ENCODE measurements around the gene SHISAL2B. TPM values are rescaled to one million over a fixed set of nuclear protein-coding genes. Genes with fewer than 3 reads are reported as not detected.

SHISAL2B gene
- total RNA-seq, 3 donors from 2014 or later (not counting 1 experiment from before 2014, with no cell fraction given), result not detected

DNA sequence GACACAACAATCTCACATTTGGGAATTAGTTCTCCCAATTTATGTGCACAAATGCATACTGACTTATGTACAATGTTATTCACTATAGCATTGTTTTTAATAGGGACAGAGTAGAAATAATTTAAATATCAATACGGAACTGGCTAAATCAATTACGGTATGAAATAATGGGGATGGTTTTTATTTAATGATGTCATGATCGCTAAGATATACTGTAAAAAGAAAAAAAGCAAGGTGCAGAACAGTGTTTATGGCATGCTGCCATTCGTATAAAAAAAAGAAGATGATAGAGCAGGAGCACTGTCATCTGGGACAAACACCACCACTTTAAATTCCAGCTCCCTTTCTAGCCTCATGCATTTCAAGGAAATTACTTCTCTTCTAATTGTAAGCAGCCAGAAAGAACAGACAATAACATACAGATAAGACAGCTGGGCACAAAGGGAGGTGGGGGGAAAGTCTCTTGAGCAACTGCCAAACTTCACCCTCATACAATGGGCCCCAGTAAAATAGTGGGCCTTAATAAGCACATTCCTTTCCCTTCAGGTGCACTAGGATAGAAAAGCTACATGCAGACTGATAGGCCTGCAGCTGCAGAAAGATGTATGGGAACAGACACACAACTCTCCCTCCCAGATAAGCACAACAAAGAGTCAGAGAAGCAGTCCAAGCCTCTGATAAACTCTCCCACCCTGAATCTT, 69.8 kb downstream of the SHISAL2B start:
- H3K36me3 ChIP-seq (ENCODE audit: control insufficient read depth, insufficient read depth, low read length), result peaks cover 2% of the 10 kb centered on the region
- ATAC-seq (no peak), DNase-seq (no peak)
- H3K4me1 Mint-ChIP-seq, result peaks cover 19 to 34% of the 10 kb centered on the region in 2 donors
- H3K27me3 ChIP-seq (ENCODE audit: control insufficient read depth, insufficient read depth, low read length), result no peaks in the 10 kb centered on the region
- H3K36me3 Mint-ChIP-seq, result no peaks in the 10 kb centered on the region
- H3K4me3 ChIP-seq (ENCODE audit: low read length), result no peak overlapping the region
- WGBS (ENCODE audit: insufficient coverage), result 97% methylated on average over 3 of the region's 4 CpGs
- intact Hi-C loops (cut with micrococcal nuclease), result no loop called here
- no peak overlapping the region for H3K27ac ChIP-seq (ENCODE audit: low read length)
- TF ChIP-seq, protein P1, sequence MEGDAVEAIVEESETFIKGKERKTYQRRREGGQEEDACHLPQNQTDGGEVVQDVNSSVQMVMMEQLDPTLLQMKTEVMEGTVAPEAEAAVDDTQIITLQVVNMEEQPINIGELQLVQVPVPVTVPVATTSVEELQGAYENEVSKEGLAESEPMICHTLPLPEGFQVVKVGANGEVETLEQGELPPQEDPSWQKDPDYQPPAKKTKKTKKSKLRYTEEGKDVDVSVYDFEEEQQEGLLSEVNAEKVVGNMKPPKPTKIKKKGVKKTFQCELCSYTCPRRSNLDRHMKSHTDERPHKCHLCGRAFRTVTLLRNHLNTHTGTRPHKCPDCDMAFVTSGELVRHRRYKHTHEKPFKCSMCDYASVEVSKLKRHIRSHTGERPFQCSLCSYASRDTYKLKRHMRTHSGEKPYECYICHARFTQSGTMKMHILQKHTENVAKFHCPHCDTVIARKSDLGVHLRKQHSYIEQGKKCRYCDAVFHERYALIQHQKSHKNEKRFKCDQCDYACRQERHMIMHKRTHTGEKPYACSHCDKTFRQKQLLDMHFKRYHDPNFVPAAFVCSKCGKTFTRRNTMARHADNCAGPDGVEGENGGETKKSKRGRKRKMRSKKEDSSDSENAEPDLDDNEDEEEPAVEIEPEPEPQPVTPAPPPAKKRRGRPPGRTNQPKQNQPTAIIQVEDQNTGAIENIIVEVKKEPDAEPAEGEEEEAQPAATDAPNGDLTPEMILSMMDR (IDR thresholded peaks at IDR 0.05), result no peak
- no peaks in the 10 kb centered on the region for H3K9me3 ChIP-seq (ENCODE audit: control insufficient read depth, insufficient read depth, low read length)
- no peaks in the 10 kb centered on the region for H3K4me1 ChIP-seq (ENCODE audit: control insufficient read depth, insufficient read depth, low read length)
- H3K4me3 Mint-ChIP-seq, result no peak overlapping the region
- H3K27ac Mint-ChIP-seq, result no peak overlapping the region
- H3K9me3 Mint-ChIP-seq, result no peaks in the 10 kb centered on the region
- no peaks in the 10 kb centered on the region for H3K27me3 Mint-ChIP-seq (ENCODE audit: low read depth in 2 of 2)

DNA sequence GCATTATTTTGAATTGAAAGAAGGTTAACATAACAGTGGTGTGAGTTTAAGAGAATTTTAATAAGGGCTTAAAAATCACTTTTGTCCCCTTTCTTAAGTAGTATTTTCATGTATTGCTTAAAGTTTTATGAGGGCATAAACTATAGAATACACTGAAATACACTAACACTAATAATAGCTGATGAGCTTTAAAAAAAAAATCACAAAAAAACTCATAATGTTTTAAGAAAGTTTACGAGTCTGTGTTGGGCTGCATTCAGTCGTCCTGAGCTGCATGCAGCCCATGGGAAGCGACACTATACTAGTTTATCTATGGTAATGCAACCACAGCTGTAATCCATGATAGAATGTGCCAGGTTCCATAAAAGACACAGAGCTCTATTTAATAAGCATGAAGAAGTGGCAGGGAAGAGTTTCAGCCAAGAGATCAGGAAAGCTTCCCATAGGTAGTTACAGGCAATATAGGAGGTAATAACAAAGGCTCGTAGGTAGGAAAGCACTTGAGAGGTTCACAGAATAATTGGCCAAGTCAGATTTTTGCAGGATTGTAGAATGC, 73.7 kb downstream of the SHISAL2B start:
- Mint-ChIP-seq H3K9me3 (no peaks in the 10 kb centered on the region), H3K27me3 (ENCODE audit: low read depth in 2 of 2) (no peaks in the 10 kb centered on the region), H3K27ac (no peak overlapping the region), H3K36me3 (no peaks in the 10 kb centered on the region), H3K4me3 (no peak overlapping the region), H3K4me1 (peaks cover 49 to 55% of the 10 kb centered on the region in 2 donors)
- Histone ChIP-seq H3K9me3 (ENCODE audit: control insufficient read depth, insufficient read depth, low read length) (no peaks in the 10 kb centered on the region), H3K4me1 (ENCODE audit: control insufficient read depth, insufficient read depth, low read length) (peaks cover 13% of the 10 kb centered on the region), H3K27ac (ENCODE audit: low read length) (no peak overlapping the region), H3K27me3 (ENCODE audit: control insufficient read depth, insufficient read depth, low read length) (no peaks in the 10 kb centered on the region), H3K4me3 (ENCODE audit: low read length) (no peak overlapping the region), H3K36me3 (ENCODE audit: control insufficient read depth, insufficient read depth, low read length) (peaks cover 2% of the 10 kb centered on the region)
- intact Hi-C loops (cut with micrococcal nuclease), result no loop called here
- no peak for ATAC-seq
- DNase-seq, result no peak
- TF ChIP-seq, protein P1 (IDR thresholded peaks at IDR 0.05), result no peak
- over 99% methylated on average over 4 of the region's 4 CpGs for WGBS (ENCODE audit: insufficient coverage)

DNA sequence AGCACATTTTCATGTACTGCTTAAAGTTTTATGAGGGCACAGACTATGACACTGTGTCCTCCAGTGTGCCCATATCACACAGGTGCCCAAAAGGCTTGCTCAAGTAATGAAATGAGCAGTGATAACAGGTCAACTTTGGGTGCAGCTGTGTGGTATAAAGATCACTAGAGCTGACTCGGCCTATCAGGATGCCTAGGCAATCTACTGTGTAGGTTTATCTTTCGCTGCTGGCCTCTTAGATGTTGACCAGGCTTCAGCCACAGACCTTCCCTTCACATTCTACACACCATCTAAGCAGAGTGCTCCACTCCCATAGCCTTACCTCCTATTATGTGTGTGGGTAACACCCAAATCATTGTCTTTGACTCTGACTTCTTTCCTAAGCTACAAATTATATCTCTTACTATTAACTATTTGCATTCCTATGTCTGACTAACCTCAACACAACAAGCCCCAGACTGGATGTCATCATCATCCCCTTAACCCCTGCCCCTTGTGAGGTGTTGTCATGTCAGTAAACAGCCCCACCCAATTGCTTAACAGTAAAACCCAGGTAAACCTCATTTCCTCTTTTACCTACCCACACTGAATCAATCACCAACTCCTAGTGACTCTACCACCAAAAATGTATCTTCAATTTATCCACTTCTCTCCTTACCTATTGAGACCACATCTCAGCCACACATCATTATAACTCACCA, 75.7 kb downstream of the SHISAL2B start:
- Mint-ChIP-seq H3K27me3 (ENCODE audit: low read depth in 2 of 2) (no peaks in the 10 kb centered on the region), H3K4me1 (peaks cover 38 to 58% of the 10 kb centered on the region in 2 donors), H3K27ac (peak overlapping the region in 1 of 2 donors; percentile 12), H3K9me3 (no peaks in the 10 kb centered on the region), H3K36me3 (no peaks in the 10 kb centered on the region), H3K4me3 (no peak overlapping the region)
- Histone ChIP-seq H3K27me3 (ENCODE audit: control insufficient read depth, insufficient read depth, low read length) (no peaks in the 10 kb centered on the region), H3K27ac (ENCODE audit: low read length) (no peak overlapping the region), H3K4me3 (ENCODE audit: low read length) (no peak overlapping the region), H3K4me1 (ENCODE audit: control insufficient read depth, insufficient read depth, low read length) (peaks cover 18% of the 10 kb centered on the region), H3K9me3 (ENCODE audit: control insufficient read depth, insufficient read depth, low read length) (no peaks in the 10 kb centered on the region), H3K36me3 (ENCODE audit: control insufficient read depth, insufficient read depth, low read length) (peaks cover 1% of the 10 kb centered on the region)
- 100% methylated on average over 2 of the region's 2 CpGs for WGBS (ENCODE audit: insufficient coverage)
- TF ChIP-seq, protein P1 (IDR thresholded peaks at IDR 0.05), result no peak
- intact Hi-C loops (cut with micrococcal nuclease), result loop anchor here (5.0 kb wide), 2 partner anchors 271 to 796 kb away; partner anchors contain the start of genes CENPK and PPWD1
- no peak for DNase-seq
- no peak for ATAC-seq
